HG03469 (cell line): ENCODE measurements around the gene LIG1.
"Not testable (repeated sequence)": the region's sequence is repeated elsewhere in the genome, so short reads cannot be mapped to it uniquely, and the experiment has no call there.

ENCODE experiments used
- ATAC-seq: cut with Tn5 transposase; IDR thresholded peaks from one replicate; pipeline ENCODE4 v1.9.1; 2021; ENCODE audit warnings: mild to moderate bottlenecking, moderate library complexity, moderate number of reproducible peaks; ENCODE audit not compliant: unreplicated experiment

LIG1 gene

DNA sequence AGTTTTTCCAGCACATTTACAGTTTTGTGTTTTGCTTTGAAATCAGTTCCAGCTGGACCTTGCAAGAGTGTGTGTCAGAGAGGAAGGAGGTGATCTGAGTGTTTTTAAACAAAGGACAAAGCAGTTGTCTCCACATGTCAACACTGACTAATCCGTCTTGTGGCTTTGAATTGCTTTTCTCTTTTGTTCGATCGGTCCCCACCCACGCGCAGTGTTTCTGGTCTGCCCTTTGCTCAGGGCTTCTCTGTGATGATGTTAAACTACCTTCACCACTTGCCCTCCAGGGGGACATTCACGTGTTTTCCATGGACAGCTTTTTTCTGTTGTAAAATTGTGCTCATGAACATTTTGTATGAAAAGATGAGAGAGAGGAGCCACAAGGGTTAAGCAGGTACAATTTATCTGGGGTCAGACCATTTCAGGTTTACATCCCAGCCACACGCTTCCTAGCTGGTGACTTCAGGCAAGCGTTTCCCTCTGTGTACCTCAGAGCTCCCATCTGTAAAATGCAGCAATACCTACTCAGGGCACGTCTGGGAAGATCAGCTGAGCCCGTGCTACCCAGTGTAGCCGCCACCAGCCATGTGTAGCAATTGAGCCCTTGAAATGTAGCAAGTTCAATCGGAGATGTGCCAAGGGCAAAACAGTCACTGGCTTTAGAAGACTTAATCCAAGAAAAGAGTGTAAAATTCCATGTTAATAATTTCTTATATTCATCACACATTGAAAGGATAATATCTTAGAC, 46.1 kb downstream of the LIG1 start:
- ATAC-seq = no peak

DNA sequence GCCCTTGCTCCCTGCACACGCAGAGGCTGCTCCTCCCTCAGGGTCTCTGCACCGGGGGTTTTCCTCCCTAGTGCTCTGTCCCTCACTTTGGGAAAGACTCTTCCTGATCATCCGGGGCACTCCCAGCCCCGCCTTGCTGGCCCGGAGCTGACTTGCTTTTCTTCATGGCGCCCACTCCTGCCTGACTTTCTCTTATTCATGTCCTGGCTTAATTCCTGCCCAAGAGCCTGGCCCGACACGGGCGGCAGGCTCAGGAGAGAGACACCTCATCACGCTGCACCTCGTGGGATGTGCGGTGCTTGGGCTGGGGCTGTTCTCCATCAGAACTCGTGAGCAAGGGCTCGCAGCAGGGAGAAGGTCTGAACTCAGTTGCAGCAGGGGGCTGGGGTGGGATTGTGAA, 47.7 kb downstream of the LIG1 start:
- no peak for ATAC-seq

DNA sequence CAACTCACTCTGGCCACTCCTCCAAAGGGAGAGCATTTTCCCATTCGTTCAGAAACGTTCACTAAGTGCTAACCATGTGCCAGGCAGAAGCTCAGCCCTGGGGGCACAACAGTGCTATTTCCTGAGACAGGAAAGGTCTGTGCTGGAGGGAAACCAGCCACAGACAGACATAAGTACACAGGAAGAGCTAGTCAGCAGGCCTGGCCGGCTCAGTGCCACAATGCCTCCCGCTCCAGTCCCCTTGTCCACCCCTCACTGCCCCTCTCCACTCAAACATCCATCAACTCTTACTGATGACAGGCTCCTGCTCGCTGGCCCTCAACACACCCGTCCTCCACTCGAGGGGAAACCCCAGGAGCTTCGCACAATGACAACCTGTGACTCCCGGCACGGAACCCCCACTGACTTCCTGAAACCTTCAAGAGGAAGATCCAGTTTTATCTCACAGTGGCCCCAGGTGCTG, 48.2 kb downstream of the LIG1 start:
- no peak for ATAC-seq

DNA sequence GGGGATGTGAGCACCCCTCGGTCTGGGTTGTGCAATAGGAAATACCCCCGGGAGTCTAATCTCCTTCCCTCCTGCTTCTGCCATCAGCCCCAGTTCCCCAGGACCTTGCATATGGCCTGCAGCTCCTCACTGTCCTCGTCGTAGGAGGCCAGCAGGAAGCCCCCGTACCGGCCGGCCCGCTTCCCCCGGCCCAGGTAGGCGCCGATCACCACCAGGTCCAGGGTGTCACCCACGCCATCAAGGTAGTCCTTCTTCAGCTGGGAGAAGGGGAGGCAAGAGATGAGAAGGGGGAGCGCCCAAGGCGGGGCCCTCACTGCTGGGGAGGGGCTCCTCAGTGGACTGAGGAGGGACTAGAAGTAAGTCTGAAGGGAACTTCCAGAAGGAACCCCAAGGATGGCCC, 49.1 kb downstream of the LIG1 start:
- ATAC-seq = no peak

DNA sequence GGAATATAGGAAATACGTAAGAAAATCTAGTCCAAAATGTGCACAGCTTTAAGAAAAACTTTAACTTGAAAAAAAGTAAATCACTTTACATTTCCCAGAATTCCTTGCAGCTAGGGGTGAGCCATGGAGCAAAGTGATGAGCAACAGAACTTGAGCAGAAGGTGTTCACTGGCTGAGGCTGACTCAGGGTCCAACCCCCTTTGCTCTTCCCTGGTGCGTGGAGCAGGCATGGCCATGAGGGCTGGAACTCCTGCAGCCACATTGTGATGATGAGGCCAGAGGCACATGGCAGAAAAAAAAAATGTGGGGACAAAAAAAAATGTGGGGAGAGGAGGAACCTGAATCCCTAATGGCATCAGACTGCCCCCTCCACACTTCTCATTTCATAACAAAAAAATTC, 49.6 kb downstream of the LIG1 start:
- ATAC-seq = no peak

DNA sequence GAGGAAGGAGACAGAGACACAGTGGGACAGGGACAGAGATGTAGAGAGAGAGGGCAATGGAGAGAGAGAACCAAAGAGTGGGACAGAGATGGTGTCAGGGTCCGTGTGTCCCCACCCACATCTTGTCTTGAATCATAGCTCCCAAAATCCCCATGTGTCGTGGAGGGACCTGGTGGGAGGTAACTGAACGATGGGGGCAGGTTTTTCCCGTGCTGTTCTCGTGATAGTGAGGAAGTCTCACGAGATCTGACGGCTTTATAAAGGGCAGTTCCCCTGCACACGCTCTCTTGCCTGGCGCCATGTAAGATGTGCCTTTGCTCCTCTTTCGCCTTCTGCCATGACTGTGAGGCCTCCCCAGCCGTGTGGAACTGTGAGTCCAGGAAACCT, 52.0 kb downstream of the LIG1 start:
- no peak for ATAC-seq

DNA sequence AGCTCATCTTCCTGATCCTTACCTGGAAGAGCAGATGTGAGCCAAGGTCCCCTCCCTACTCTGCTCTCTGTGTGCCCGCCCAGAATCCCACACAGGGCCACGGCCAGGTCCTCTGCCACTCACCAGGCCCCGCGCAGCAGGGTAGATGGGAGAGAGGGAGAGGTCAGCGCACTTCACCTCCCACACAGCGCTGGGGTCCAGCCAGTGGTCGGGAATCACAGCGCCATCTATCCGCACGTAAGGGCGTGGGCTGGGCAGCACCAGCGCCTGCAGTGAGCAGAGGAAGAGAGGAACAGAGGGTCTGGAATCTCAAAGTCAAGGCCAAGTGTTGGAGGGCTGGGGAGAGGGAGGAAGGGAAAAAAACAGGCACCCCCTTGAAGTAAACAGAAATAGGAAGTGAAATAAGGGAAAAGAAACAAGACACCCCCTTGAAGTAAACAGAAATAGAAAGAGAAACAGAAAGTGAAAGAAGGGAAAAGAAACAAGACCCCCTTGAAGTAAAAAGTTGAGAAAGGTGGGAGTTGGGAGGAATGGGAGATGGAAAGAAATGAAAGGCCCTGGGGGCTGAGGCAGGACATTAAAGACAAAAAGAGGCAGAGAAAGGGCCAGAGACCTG, 52.5 kb downstream of the LIG1 start:
- ATAC-seq = no peak

DNA sequence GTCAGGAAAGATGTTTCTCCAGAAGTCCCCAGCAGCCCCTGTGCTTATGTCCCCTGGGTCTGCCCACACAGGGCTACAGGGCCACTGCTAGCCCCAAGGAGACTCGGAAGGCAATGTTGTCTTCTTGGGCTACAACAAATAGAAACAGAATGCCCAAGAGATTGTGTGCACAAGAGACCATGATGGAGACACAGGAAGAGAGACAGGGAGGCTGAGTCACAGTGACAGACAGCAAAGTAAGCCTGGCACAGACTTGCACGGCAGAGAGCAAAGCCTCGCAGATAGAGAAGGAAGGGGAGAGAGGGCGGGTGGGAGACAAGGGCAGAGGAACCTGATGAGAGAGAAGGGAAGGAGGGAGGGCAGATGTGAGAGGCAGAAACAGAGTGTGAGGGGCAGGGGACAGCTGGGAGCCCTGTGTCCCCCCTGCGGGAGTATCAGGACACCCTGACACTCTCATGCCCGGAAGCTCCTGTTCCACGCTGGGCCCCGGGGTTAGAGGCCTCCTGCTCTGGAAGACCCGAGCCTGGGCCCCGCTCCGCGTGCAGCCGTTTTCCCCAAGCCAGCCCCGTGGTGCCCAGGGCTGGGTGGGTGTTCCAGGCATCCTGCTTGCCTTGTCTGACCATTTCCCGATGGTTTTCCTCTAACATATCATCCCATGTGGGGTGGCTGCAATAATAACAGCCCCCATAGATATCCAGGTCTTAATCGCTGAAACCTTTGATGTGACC, 56.8 kb downstream of the LIG1 start:
- ATAC-seq = no peak

DNA sequence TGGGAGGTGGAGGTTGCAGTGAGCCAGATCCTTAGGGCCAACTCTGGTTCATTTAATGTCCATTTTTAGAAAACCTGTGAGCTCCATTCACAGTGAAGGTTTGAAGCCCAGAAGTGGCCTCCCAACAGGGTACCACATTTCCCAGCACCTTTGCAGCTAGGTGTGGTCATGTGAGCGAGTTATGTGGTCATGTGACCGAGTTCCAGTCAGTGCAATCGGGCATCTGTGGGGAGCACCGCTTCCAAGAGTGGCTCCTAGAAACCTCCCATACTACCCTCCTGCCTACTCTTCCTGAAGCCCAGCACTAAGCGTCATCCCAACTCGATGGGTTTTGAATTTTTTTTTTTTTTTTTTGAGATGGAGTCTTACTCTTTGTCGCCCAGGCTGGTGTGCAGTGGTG, 58.9 kb downstream of the LIG1 start:
- no peak for ATAC-seq

DNA sequence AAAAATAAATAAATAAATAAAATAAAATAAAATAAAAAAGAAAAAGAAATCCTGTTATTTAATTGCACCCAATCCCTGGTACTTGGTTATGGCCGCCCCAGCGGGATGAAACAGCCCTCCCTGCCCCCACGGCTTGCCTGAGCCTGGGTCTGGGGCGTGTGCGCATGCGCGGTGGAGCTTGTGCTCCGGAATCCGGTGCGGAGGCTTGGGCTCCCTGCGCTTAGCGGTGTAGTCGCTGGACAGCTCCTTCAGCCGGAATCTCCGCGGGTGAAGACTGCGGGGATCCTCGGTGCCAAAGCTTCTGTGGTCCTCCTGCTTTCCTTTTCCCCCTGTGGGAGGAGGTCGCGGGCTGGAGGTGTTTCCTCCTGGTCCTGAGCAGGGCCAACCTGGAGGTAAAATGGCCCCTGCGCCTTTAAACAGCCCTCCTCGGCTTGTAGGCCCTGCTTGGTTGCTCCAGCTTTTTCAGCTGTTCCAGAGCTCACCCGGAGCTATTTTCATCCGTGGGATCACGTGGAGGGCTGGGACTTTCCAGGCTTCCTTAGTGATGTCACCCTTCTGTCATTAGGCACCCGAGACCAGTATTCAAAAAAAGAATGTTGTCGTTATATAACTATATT, 59.7 kb downstream of the LIG1 start, which contains the start of gene PLA2G4C:
Gene PLA2G4C, minus strand, starts transcription at position 468 of the 617 bp plus-strand sequence. CDS start 4,288 bp downstream, outside the sequence.
- ATAC-seq = no peak

DNA sequence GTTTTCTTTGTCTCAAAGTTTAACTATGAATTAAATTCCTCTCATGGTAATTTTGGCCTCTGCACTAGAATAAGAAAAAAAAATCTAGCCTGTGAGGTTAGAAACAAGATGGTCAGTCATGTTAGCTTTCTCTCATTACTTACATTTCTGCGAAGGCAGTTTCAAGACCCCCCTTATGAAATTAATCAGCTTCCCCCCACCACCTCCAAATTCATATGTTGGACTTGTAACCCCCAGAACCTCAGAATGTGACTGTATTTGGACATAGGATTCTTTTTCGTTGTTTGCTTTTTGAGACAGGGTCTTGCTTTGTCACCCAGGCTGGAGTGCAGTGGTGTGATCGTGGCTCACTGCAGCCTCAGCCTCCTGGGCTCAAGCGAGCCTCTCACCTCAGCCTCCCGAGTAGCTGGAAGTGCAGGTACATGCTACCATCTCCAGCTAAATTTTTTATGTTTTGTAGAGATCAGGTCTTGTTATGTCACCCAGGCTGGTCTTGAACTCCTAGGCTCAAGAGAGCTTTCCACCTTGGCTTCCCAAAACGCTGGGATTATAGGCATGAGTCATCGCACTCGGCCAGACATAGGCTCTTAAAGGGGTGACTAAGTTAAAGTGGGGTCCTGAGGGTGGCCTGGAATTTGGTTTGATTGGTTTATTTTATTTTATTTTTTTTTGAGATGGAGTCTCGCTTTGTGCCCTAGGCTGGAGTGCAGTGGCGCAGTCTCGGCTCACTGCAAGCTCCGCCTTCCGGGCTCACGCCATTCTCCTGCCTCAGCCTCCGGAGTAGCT, 61.0 kb downstream of the LIG1 start:
- ATAC-seq = no peak

DNA sequence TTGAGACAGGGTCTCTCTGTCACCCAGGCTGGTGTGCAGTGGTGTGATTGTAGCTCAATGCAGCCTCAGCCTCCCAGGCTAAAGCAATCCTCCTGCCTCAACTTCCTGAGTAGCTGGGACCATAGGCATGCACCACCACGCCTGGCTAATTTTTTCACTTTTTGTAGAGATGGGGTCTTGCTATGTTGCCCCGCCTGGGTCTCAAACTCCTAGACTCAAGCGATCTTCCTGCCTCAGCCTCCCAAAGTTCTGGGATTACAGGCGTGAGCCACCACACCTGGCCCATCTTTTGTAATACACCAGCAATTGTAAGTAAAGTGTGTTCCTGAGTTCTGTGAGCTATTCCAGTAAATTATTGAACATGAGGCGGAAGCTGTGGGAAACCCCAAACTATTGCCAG, 66.2 kb downstream of the LIG1 start:
- ATAC-seq = no peak

DNA sequence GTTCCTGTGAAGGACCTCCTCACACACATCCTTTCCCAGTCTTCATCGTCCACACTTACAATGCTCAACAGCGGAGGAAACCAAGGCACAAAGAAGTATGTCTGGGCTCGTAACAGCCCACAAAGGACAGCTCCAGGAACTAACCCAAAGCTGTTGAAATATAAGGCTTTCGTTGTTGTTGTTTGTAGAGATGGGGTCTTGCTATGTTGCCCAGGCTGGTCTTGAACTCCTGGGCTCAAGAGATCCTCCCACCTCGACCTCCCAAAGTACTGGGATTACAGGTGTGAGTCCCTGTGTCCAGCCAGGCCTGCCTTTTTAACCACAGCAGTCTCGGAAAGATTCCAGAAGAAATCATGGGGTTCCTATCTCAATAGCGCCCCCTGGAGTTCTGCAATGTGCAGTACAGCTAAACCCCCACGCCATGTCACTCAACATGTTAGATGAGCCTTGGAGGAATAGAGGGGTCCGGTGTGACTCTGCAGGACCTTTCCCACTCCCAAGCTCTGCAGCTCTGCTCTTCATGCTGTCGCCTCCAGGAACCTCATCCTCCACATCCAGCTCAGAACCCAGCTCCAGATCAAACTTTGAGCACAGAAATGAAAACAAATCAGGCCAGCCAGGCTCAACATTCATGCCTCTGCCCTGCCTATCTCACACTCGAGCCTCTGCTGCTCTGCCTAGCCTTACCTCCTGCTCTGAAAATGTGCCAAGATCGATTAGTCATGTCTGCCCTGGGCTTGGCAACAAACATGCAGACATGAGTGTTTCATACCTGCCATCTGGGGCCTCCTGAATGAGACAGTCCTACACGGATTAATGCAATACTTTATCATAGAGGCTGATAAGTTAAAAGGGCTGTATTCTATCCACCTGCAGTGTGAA, 67.0 kb downstream of the LIG1 start:
- ATAC-seq = no peak

DNA sequence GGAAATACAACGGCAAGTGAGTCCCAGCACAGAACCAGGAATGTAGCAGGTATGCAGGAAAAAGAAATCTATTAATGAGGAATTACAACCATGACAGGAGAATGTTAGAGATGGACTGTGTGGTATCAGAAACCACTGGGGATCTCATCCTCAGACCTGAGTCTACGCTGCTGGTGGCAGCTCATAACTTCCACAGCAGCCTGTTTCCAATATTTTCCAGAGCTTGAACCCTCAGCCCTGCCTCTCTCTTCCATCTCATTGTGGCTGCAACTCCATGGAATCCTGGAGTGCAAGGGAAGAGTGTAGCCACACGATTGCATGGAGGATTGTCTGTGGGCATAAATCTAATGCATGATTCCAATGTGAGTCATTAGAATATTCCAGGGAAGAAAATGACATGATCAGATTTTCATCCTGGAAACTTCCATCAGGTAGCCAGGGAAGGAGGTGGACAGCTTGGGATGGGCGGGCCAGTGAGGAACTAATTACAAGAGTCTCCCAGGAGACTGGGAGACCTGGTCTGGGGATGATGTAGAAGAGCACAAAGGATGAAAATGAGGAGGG, 74.5 kb downstream of the LIG1 start:
- ATAC-seq = no peak

DNA sequence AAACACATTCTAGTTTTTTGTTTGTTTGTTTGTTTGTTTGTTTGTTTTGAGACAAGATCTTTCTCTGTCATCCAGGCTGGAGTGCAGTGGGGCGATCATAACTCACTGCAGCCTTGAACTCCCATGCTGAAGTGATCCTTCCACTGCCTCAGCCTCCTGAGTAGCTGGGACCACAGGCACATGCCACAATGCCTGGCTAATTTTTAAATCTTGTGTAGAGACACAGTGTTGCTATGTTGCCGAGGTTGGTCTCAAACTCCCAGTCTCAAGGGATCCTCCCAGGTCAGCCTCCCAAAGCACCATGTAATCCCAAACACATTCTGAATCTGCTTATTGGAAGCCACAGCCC, 75.3 kb downstream of the LIG1 start:
- no peak for ATAC-seq

DNA sequence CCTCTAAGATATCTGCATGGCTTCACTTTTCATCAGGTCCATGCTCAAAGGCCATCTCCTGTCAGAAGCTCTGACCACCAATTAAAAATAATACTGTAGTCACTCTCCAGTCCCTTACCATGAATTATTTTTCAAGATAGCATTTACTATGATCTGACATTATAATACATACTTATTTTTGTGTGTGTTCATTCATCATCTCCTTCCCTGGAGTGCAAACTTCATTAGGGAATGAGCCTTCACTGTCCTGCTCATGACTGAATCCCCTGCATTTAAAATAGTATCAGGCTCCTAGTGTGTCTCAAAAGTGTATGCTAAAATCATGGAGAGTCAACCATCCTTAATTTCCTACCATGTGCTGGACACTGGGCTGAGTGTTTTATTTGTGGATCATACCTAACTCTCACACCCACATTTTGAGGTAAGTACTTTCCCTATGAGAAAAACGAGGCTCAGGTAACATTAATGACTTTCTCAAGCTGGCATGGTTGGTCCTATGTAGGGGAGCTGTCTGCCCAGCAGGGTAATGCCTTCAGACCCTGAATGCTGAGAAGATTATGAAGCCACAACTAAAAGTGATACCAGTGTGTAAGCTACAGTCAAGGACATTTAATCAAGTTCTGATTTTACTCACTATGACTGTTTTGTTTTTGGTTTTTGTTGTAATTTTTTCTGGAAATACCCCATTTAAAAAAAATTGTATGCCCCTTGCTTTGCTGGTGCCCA, 75.9 kb downstream of the LIG1 start:
- ATAC-seq = no peak

DNA sequence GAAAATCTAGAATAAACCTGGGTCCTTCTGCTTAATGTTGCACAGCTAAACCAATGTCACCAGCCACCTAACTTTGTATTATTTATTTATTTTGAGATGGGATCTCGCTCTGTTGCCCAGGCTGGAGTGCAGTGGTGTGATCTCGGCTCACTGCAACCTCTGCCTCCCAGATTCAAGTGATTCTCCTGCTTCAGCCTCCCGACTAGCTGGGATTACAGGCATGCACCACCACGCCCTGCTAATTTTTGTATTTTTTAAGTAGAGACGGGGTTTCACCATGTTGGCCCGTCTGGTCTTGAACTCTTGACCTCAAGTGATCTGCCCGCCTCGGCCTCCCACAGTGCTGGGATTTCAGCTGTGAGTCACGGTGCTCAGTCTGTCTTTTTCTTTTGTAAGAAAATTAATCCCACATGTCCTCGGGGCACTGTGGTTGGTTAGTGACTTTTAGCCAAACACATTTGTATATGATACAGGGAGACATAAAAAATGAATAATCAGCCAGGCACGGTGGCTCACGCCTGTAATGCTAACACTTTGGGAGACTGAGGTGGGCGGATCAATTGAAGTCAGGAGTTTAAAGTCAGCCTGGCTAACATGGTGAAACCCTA, 78.9 kb downstream of the LIG1 start:
- not testable (repeated sequence) for ATAC-seq

DNA sequence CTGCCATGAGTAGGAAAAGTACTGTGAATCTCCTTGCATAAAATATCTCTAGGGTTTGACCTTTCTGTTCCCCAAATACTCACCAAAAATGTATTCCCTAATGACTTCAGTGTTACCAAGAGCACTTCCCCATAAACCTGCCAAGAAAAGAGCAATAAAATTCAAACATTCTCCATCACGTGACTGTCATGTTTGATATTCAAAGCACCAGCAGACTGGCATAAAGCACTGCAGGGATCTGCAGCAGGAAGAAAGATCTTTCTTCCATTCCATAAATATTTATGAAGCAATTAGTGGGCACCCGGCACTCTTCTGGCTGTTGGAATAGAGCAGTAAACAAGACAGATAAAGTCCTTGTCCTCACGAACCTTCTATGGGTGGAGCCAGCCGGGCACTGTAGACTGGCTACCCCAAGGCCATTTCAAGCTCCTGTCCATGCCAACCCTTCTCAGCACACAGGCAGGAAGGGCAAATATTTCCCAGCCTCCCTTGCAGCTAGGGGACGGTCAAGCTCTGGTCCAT, 79.8 kb downstream of the LIG1 start:
- no peak for ATAC-seq
